ENCODE results near the gene INSR.
"Not testable (repeated sequence)": the region's sequence is repeated elsewhere in the genome, so short reads cannot be mapped to it uniquely, and the experiment has no call there.

Gene INSR

GRCh38 chr19:7188698-7189629 lies 105.2 kb downstream of the INSR start:
- DNase-seq, result no peak

DNA sequence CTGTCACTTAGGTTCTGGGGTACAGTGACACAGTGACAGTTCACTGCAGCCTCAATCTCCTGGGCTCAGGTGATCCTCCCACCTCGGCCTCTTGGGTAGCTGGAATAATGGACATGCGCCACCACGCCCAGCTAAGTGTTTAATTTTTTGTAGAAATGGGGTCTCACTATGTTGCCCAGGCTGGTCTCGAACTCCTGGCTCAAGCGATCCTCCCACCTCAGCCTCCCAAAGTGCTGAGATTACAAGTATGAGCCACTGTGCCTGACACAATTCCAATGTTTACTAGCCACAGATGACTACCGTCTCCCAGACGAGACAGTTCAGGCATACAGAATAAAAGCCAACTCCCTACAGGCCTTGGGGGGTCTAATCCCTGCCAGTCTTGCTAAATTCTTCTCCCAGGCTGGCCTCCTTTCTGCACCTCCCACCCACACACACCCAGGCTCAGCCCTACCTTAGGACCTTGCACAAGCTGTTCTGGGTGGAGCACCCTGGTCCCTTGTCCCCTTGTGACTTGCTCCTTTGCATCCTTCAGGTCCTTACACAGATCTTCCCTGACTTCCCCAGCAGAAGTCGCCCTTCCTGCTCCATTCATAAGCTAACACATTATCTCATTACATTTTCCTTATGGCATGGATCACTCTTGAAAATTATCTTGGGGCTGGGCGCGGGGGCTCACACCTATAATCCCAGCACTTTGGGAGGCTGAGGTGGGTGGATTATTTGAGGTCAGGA lies 106.4 kb downstream of the INSR start:
- DNase-seq, result no peak

DNA sequence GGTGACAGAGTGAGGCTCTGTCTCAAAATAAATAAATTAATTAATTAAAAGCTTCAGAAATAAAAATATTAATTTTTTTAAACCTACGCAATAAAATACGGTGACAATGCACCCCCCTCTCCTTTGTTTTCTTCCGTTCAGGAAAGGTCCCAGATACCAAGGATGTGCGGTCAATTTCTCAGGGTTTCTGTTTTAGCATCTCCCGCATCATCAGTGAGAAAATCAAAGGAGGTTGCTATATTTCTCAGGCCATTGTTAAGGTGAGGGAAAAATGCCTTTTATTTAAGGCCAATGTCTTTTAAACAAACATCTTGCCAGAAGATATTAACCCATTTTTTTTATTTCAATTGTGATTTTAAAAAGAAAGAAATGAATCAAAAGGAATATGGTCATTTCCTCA lies 111.7 kb downstream of the INSR start:
- no peak for DNase-seq

DNA sequence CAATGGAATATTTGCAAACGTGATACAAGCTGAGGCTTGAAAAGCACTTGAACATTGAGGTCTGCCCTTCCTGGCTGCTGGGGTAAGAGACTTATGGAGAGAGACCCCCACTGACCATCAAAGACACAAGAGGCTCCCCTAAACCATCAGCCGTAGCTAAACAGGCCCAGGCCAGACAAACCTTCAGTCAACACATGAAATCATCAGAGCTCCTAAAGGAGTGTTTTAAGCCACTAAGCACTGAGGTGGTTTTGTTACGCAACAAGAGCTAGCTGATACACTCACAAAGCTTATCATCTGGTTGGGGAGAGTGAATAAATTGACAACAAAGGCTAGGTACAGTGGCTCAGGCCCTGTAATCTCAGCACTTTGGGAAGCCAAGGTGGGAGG lies 114.3 kb downstream of the INSR start:
- no peak for DNase-seq

- DNase-seq, result no peak
Measured at GRCh38 chr19:7177926-7178325, 116.3 kb downstream of the INSR start.

- DNase-seq, result no peak
Measured at GRCh38 chr19:7176792-7177191, 117.4 kb downstream of the INSR start.

DNA sequence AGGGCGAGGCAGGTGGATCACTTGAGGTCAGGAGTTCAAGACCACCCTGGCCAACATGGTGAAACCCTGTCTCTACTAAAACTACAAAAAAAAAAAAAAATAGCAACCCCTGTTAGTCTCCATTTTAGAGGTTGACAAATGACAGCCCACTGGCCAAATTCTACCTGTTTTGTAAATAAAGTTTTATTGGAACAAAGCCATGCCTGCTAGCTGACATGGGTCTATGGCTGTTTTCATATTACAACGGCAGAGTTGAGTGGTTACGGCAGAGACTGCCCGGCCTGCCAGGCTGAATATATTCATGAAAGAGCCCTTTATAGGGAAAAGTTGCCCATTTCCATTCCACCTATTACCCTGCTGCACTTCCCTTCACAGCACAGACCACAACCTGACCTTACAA lies 121.4 kb downstream of the INSR start:
- DNase-seq, result no peak

DNA sequence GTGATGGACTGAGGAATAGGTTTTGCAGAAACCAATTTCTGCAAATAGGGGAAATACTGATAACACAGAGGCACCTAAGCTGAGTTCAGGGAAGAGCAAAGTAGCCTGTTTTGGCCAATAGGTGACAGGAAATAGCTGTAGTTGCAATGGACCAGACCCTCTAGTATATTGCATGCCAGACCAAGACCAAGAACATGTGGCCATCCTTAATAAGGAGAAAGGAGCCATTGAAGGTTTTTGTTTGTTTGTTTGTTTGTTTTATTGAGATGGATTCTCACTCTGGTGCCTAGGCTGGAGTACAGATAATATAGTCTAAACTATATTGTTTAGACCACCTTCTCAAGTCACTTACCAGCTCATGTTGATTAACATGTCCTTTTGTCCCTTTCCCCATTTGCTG lies 123.2 kb downstream of the INSR start:
- DNase-seq, result no peak

- DNase-seq, result no peak
Measured at GRCh38 chr19:7168941-7169340, 125.3 kb downstream of the INSR start.

DNA sequence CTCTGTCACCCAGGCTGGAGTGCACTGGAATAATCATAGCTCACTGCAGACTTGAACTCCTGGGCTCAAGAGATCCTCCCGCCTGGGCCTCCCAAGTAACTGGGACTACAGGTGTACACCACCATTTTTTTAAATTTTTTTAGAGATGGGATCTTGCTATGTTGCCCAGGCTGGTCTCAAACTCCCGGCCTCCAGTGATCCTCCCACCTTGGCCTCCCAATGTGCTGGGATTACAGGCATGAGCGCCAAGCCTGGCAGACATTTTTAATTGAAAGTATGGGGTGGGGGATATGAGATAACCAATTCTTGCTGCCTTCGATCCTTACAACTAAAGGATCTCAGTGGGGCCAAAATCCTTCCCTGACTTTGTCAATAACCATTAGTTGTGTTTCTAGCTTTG lies 132.9 kb downstream of the INSR start:
- DNase-seq, result no peak

- DNase-seq, result no peak
Measured at GRCh38 chr19:7159105-7159933, 134.9 kb downstream of the INSR start.

DNA sequence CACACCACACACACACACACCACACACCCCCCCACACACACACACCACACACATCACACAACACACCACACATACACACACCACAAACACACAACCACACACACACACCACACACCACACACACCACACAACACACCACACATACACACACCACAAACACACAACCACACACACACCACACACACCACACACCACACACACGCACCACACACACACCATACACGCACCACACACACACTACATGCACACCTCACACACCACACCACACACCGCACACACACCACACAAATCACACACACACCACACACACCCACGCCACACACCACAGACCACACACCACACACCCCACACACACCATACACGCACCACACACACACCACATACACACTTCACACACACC lies 141.2 kb downstream of the INSR start:
- DNase-seq, result no peak

DNA sequence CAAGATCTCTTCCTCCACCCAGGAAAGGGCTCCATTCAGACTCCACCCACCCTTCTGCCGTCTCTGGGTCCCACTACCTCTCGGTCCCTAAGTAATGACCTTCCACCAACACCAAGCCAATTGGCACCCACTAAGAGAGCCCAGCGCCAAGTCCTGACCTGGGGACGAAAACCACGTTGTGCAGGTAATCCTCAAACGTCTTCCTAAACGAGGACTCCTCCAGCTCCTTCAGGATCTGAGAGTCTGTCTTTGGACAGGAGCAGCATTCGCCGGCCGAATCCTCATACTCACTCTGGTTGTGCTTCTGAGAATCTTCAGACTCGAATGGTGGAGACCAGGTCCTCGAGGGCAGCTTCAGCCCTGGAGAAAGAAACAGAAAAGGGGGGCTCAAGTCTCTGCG lies 141.6 kb downstream of the INSR start:
- no peak for DNase-seq

- DNase-seq, result no peak
Measured at GRCh38 chr19:7149956-7150705, 144.1 kb downstream of the INSR start.

DNA sequence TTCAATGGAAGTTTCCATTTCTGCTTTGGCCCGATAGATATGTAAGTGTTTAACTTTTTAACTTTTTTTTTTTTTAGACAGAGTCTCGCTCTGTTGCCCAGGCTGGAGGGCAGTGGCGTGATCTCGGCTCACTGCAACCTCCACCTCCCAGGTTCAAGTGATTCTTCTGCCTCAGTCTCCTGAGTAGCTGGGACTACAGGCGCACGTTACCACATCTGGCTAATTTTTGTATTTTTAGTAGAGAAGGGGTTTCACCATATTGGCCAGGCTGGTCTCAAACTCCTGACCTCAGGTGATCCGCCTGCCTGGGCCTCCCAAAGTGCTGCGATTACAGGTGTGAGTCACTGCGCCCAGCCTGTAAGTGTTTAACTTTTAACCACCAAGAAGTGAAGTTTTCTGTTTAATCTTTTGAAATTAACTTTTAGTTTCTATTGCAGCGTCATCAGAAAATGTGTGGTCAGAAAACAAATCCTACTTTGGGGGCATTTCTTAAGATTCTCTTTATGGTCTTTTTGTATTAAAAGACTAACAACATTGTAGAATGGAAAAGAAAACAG lies 147.0 kb downstream of the INSR start:
- not testable (repeated sequence) for DNase-seq

GRCh38 chr19:7146086-7146485 lies 148.1 kb downstream of the INSR start:
- DNase-seq, result not testable (repeated sequence)

- no peak for DNase-seq
Measured at GRCh38 chr19:7145494-7145893, 148.7 kb downstream of the INSR start.

GRCh38 chr19:7142771-7143170 lies 151.4 kb downstream of the INSR start:
- no peak for DNase-seq

DNA sequence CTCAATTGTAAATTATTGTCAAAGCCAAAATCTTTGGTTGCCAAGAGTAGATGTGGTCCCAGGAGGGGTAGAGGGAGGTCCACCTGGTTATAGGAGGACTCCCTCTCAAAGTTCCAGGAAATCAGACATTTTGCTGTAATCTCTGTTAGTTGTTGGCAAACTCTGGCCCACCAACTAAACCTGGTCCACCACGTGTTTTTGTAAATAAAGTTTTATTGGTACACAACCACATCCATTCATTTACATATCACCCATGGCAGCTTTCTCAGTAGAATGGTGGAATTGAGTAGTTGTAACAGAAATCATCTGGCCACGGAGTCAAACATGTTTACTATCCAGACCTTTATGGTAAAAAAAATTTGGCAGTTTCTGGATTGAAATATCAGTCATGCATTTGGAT lies 154.1 kb downstream of the INSR start:
- no peak for DNase-seq

- no peak for DNase-seq
Measured at GRCh38 chr19:7139095-7139494, 155.1 kb downstream of the INSR start.

DNA sequence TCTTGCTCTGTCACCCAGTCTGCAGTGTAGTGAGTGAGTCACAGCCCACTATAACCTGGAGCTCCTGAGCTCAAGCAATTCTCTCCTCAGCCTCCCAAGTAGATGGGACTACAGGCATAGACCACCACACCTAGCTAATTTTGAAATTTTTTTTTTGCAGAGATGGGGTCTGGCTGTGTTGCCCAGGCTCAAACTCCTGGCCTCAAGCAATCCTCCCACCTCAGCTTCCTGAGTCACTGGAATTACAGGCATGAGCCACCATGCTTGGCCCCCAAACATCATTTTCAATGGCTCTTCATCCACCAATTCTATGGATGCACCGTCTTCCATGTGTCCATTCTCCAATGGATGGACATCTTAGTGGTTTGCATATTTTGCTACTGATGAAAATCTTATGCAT lies 155.8 kb downstream of the INSR start:
- DNase-seq, result no peak

DNA sequence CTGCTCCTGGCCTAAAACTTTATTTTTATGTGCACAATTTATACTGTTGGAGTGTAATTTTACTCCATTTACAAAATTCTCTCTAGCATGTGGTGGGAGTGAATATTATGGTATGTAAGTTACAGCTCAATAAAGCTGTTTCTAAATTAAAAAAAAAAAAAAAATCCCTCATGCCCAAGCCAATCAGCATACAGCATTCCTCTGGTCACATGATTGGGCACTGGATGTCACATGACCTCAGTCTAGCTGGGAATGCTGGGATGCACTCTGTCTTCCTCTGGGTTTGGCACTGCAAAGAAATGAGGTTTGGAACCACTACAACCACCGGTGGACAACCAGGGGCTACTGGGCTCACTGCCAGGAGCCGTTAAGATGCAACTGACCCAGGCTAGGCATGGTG lies 157.1 kb downstream of the INSR start:
- no peak for DNase-seq
